GM03348 (cell line): ENCODE measurements around the gene ABHD14A.

Experiments used
- DNase-seq: peaks from one replicate; pipeline ENCODE4 v3.0.0; 2012; ENCODE audit warnings: low spot score

The ABHD14A gene

DNA sequence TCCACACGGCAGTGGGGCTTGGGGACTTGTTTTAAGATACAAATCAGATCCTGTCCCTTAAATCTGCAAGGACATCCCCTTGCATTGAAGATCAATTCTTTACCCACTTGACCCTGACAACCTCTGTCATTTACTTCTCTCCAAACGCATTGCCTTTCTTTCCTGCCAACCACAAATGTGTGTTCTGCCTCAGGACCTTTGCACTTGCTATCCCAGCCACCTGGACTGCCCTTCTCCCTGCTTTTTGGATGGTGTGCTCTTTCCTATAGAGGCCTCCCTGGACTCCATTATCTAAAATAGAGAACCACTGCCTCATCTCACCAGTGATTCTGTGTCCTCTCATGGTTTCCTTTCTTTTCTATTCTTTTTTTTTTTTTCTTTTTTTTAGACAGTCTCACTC is 22.3 kb downstream of the ABHD14A start:
- DNase-seq: no peak

DNA sequence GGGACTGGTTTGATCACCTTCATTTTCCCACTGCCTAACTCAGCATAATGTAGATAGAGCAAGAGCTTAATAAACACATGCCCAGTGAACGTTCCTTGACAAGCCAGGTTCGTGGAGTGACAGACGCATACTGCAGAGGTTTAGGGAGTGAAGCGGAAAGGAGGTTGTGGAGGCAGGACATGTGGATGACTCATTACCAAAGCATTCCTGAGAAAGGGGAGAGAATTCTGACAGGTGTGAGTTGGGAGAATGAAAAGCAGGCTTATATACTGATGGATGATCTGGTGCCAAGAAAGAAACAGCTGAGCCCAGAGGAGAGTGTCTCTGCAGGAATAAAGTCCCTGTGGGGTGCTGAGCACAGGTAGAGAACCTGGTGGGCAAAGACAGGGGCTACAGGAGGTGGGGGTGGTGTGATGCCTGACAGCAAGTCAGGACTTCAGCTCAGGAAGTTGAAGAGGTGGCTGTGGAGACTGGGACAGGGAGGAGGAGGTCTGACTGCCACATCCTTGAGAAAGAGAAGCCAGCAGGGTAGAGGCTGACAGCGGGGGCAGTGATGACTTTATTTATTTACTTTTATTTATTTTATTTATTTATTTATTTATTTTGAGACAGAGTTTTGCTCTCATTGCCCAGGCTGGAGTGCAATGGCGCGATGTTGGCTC is 23.2 kb downstream of the ABHD14A start:
- no peak for DNase-seq

DNA sequence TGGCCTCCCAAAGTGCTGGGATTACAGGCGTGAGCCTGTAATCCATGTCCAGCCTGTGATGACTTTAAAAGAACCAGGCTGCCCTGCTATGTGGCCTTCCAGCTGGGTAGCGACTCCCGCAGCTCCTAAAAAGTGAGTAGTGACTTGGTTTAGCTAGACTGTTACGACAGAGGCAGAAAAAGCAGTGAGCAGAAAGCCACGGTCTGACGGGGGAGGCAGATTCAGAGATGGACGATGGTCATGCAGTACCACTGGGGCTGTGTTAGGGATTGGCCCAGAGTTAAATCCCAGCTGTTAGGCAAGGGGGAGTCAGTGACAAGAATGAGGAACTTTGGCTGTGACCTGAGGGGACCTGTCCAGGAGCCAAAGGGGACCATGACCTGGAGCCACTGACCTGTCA is 23.9 kb downstream of the ABHD14A start:
- DNase-seq: no peak

DNA sequence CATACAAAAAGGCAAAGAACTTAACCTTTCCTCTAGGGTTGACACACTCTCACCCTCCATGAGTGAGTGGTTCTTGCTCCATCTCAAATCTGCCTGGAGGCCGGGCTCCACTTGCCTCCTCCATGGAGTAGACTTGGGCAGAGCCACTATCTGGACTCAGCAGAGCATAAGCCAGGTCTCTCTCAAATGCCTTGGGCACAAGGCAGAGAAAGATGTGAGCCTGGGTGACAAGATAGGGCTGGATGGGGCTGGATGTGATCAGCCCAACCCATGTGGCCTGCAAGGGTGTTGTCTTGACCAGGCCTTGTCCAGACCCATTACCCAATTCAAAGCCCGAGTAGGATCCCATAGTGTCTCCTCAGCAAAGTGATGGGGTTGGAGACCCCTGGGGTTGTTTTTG is 25.0 kb downstream of the ABHD14A start:
- DNase-seq: no peak

DNA sequence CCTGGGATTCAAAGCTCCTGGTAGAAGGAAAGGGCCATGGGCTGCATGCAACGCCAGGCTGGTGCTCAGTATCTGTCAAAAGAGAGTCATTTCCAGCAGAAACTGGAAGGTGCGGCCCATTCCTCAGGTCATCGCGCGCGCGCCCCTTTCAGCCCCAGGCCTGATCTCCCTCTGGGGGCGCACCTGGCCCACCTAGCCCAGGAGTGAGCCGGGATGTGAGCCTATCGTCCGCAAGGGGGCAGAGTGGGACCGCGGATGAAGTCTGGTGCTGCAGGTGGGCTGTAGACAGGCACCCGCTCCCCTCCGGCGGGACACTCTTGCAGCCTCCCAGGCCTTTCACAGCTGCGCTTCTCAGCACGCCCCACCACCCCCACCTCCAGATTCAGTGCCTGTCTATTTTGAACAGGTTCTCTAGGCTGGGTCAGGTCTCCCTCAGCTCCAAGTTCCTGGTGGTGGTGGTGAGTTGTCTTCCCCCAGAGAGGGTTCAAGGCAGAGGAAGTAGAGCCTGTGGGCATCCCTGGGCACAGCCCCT is 26.6 kb downstream of the ABHD14A start:
- DNase-seq: peak; percentile 89

DNA sequence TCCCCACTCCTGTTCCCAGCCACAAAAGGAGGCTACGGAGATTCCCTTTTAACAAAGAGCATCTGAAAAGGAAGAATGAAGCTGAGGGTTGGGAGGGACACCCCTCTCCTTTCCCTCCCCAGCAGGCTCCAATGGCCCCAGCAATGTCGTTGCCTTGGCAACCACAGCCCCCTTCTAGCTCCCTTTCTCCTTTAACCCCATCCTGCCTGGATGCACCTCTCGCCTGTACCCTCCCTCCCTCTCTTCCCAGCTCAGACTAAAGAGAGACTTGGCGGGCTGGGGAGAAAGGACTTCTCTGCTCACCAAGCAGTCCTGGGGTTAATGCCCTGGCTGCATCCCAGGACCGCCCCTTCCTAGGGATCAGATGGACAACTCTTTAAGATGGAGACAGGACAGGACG is 27.9 kb downstream of the ABHD14A start:
- DNase-seq: no peak

DNA sequence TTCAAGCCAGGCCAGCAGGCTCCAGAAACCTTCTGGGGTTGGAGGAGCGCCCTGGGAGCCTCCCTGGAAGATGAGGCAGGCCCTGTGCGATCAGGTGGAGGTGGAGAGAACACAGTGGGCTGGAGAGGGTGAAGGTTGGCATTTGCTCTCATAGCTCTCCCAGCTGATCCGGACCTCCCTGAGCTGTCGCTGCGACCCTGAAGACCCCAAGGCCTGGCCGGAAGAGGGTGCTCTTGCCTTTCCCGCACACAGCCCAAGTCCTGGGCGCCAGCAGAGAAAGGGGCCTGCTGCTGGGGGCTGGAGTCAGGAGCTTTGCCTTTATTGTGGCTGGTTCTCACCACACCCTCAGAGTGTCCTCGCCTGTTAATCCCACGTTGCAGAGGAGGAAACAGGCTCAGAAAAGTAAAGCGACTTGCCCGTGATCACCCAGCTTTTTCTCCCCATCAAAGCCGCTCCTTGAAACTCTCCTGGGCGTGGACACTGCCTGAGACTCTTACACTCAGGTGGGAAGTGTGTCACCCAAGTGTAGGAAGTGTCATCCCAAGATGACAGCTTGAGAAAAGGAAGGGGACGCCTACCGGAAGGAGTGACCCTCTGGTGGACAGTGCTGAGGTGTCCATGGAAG is 29.4 kb downstream of the ABHD14A start:
- DNase-seq: no peak

DNA sequence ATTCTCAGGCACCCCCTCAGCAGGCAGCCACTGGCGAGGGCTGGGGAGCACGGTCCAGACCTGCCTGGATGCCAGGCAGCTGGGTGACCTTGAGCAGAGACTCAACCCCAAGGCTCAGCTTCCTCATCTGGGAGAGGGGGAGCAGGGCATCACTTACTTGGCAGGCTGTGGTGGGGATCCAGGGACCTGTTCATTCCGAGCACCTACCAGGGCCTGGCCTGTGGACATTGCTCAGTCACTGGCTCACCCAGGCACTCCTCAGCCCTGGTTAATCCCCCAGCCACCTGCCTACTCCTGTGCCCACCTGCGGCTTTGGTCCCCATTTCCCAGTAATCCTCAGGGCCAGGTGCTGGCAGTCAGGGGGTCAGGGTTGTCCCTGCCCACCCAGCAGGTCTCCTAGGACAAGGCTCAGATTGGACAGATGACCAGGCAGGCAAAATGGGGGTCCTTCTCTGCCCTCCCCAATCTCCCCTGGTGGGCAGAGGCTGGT is 30.1 kb downstream of the ABHD14A start:
- no peak for DNase-seq

DNA sequence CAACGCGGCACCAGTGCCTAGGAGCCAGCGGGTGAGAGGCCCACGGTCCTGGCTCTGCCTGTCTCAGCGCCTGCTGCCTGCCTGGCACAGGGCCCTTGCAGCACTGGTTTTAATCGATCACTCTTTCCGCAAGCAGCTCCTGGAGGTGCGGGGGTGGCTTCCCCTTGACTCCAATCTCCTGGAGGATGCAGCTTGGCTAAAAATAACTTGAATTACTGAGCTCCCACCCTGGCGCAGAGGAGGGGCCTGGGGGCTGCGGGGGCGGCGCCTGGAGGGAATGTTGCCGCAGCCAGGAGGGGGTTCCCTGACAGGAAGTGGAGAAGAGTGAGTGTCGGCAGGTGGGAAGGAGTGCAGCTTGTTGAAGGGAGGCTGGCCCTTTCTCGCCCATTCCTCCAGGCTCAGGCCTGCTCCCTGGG is 30.7 kb downstream of the ABHD14A start:
- peak; percentile 80 for DNase-seq

DNA sequence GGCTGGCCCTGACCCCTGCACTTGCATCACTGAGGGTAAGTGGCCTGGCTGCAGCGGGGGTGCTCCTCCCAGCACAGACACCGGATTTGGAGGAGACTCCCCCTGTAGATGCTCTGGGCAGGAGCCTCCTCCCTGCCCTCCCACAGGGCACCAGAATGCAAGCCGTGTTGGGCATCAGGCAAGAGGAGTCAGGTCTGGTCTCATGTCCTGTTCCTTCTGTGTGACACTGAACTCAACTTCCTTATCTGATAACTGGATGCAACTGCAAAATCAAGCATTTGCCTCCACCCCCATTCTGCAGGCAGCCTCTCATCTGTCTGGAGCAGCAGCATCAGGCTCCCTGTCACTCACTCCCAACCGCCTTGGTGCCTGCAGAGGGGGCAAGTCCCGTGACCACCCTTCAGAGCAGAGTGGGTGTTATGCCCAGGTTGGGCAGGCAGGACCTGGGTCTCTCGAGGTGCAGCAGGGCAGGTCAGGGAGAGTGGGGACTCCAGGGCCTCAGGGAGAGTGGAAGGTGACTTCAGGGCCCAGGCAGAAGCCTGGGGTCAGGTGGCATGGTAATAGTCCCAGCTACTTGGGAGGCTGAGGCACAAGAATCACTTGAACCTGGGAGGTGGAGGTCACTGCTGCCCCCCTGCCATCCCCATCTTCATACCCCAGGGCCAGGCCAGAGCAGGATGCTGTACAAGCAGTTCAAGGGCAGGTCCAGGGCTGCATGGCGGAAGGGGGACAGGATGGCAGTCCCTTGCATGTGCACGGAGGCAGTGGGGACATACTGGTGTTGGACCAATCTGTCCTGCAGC is 31.4 kb downstream of the ABHD14A start:
- no peak for DNase-seq

DNA sequence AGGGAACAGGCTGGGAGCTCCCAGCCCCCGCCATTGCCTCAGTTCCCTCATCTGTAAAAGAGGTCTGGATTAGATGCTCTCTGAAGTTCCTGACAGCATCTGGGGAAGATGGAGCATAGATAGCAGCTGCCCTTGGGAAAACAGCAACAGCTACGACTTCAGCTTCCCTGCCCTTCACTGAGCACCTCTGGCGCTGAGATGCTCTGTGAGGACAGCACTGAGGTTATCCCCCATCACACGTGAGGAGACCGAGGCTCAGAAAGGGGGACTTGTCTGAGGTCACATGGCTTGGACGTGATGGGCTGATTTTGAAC is 31.9 kb downstream of the ABHD14A start:
- no peak for DNase-seq

DNA sequence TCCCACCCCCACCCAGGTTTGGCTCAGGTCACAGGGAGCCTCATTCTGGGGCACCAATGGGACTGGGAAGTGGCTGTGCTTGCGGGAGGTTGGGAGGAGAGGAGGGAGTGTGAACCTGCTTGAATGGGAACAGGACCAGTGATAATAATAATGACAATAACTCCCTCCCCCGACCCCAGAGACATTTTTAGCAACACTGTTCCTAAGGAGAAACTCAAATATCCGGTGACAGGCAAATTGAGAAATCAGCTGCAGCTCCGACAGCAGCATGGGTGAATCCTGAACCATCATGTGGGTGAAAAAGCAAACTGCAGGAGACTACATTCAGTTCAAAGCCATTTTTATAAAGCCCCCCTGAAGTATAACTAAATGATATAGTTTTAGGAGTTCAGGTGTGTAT is 32.4 kb downstream of the ABHD14A start:
- DNase-seq: no peak

DNA sequence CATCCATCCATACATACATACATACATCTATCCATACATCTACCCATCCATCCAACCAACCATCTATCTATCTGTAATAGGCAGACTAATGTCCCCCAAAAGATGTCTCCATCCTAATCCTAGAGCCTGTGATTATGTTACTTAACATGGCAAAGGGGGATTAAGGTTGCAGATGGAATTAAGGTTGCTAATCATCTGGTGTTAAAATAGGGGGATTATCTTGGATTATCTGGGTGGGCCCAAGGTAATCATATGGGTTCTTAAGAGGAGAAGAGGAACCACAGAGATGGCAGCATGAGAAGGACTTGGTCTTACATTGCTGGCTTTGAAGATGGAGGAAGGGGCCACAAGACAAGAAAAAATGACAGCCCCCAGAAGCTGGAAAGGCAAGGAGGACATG is 35.6 kb downstream of the ABHD14A start:
- no peak for DNase-seq

DNA sequence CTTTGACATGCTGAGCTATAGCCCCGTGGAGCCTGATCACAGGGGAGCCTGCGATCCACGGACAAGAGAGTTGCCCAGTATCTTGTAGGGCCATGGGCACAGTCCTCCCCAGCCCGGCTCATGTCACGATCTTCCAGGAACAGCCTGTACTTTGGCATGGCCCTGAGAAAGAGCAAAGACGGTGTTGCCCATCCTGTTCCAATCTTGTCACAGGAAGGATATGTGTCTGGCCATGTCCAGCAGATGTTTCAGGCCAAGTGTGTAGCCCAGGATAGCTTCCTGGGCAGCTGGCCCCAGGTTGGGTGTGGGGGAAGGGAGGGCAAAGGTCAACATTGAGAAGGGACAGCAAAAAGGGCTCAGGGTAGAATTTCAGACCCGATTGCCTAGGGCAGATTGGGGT is 37.8 kb downstream of the ABHD14A start:
- no peak for DNase-seq

DNA sequence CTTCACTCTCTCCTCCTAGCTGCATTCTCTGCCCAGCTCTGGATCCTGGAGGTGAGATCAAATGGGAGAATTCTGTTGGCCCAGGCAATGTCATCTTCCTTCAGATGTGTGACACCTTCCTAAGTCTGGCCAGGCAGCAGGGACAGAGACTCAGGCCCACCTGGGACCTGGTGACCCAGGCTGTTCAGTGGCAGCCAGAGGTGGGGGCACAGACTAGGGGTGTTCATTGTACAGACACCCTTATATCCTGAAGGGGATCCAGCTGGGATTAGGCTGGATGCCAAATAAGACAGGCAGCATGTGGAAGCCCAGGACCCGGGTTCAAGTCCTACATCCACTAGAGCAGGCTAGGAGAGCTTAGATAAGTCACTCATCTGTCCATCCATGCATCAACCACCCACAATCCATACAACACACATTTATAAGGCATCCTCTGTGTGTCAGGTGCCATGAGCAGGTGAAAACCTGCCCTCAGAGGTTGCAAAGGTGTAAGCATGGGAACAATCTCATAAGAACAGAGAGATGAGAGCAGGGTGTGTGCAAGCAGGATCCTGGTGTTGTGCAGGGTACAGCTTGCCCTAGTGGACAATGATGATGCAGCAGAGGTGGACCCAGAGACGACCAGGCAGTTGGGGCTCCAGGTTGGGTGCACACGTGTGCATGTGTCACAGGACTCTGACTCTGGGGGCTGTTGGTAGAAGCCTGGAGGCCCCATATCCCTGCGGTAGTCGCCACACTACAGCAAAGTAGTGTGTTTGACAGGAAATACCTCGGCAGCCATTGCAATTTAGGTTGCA is 39.1 kb downstream of the ABHD14A start:
- no peak for DNase-seq

DNA sequence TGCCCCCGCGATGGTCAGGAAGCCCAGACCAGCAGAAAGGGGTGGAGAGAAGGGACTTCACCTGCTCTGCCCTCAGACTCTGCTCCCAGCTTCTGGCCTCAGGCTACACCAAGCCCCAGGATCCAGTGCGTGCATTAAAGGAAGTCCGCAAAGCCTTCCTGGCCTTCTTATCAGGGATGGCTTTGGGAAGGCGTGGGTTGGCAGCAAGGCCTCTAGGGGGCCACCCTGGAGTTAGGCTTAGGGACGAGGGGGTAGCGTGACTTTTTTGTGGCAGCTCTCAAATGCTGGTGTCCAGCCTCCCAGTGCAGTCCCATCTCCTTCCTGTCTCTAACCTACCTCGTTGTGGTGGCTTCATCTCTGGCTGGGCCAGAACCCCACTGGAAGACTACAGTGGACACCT is 39.7 kb downstream of the ABHD14A start:
- DNase-seq: peak; percentile 35

DNA sequence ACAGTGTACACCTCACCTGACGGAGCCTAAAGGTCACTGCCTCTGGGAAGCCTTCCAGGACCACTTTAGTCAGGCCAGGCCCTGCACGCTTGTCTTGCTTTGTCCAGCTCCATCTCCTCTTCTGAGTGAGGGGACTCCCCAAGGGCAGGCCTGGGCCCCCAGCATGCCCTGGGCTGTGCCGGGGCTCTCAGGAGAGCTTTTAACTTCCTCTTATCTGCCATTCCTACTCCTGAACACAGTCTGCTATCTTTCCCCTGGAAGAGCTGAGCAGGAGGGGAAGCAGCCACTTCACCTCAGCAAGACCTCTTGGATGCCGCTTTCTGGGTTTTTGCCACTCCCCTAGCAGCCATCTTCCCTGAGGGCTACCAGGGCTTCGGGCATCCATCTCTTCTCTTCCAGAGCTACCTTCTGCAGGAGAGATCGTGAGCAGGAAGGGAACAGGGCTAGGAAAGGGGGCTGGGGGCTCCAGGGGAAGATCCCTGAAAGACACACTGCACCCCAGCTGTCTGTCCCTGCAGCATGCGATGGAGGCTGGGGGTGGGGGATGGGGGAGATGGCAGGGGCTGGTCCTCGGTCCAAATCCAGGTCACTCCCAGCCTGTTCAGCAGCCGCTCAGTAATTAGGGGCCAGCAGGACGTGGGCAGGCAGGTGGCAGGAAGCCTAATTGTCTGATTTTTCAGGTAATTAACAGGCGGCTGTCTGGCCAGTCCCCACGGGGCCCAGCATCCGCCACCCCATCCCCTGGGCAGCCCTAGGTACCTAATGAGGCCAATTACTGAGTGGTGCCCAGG is 40.8 kb downstream of the ABHD14A start:
- no peak for DNase-seq

DNA sequence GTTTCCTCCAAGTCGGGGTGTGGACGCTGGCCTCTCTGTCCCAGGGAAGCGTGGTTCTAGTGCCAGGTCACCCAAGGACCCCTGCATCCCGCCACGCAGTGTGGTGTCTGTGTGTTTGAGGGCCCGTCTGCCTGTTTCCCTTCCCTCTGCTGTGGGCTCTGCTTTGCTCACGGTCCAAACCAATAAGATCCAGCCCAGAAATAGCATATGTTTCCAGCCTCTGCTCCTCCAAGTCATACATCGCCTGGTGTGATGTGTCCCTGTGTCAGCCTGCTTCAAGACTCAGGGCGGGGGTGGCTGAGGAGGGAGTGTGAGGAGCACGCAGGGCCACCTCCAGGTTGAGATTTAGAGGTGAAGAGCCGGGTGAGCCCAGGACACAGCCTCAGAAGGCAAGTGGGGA is 42.7 kb downstream of the ABHD14A start:
- DNase-seq: no peak

DNA sequence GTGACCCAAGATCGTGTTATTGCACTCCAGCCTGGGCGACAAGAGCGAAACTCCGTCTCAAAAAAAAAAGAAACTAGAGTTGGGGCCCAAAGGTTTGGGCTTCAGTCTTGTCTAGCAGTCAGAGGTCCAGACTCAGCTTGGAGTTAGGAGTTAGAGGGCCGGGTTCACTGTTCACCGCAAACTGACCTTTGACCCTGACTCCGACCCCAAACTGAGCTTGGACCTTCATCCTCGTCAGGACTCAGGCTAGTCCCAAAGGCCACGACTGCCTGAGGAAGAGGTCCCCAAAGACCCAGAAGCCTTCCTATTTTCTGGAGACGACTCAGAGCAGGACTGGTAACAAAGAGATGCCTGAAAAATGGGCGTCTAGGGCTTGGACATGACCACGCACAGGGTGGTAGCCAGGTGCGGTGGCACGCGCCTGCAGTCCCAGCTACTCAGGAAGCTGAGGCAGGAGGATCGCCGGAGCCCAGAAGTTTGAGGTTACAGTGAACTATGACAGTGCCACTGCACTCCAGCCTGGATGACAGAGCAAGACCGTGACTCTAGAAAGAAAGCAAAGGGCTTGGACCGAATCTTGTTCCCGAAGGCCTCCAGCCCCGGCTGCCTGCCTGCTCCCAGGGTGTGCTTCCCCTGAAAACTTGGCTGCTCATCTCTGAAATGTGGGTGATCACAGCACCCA is 43.6 kb downstream of the ABHD14A start:
- DNase-seq: no peak

DNA sequence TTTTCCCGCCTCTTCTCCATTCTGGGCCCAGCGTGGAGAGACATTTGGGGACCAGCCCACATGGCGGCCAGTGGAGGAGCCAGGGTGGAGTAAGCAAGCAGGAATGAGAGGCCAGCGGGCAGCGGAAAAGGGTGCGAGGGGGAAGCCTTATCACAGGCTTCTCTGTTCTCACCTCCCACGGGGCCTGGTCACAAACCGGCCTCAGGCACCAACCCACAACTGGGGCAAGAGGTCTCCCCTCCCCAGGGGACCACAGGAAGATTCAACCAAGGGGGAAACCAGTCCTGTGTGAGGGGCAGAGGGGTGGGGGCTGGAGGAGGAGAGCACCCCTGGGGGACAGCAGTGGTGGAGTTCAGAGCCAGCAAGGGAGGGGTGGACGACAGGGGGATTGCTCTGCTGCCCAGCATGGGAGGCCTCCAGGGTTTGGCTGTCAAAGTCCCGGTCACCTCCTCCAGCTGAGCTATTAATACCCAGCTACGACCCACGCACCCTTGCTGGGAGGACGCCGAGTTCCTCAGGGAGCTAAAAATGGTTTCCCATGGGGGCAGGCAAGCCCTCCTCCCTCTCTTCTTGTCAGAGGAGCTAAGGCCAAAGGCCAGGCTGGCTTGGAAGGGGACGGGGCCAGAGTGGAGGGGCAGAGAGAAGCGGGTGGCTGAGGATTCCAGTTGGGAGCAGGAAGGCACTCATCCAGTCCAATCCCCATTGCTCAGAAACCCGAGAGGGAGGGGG is 44.7 kb downstream of the ABHD14A start:
- DNase-seq: no peak
